AG09309 (cell line): ENCODE data around the gene NOS3.

Source experiments
- DNase-seq: peaks from one replicate; pipeline ENCODE4 v3.0.0-alpha.2; 2010; ENCODE audit warnings: low read depth
- H3K4me3 ChIP-seq: 2 replicates; pipeline ENCODE4 v1.5.1; 2011; ENCODE audit warnings: mild to moderate bottlenecking, low read depth, low read length, moderate library complexity; ENCODE audit not compliant: control insufficient read depth
- CTCF ChIP-seq: IDR thresholded peaks from 2 replicates; pipeline ENCODE4 v1.5.1; 2011; ENCODE audit warnings: mild to moderate bottlenecking, low read depth, low read length, inconsistent platforms; ENCODE audit not compliant: insufficient read depth, control insufficient read depth; ENCODE audit errors: missing control alignments

Gene NOS3

GRCh38 chr7:151032936-151033863 lies 42.4 kb downstream of the NOS3 start:
- no peak for TF ChIP-seq CTCF
- DNase-seq = no peak
- no peak overlapping the region for H3K4me3 ChIP-seq

GRCh38 chr7:151033864-151034249 lies 43.0 kb downstream of the NOS3 start:
- no peak for DNase-seq
- TF ChIP-seq CTCF = no peak
- no peak overlapping the region for H3K4me3 ChIP-seq

- DNase-seq = no peak
- no peak for TF ChIP-seq CTCF
Measured at GRCh38 chr7:151034312-151035025, 43.7 kb downstream of the NOS3 start.

GRCh38 chr7:151035026-151035717 lies 44.4 kb downstream of the NOS3 start:
- no peak for TF ChIP-seq CTCF
- no peak for DNase-seq
- H3K4me3 ChIP-seq = no peak overlapping the region

More at GRCh38 chr7:151034312-151035025, 43.7 kb downstream of the NOS3 start:
- H3K4me3 ChIP-seq = no peak overlapping the region

GRCh38 chr7:151035902-151036301 lies 45.1 kb downstream of the NOS3 start:
- no peak for DNase-seq
- no peak overlapping the region for H3K4me3 ChIP-seq
- no peak for TF ChIP-seq CTCF

- H3K4me3 ChIP-seq = no peak overlapping the region
- no peak for TF ChIP-seq CTCF
- peak; percentile 71 for DNase-seq
Measured at GRCh38 chr7:151038951-151039849, 48.4 kb downstream of the NOS3 start.
